ENCODE data around the gene TXNL4B. TPM values are rescaled to one million over a fixed set of nuclear protein-coding genes. Genes with fewer than 3 reads are reported as not detected.

TXNL4B gene
- total RNA-seq, 2 donors from 2014 or later, result 3.7 to 38.6 TPM

GRCh38 chr16:72108353-72109102 lies 15.1 kb upstream of the TXNL4B start:
- no peak for TF ChIP-seq CTCF (IDR thresholded peaks at IDR 0.05)
- H3K4me3 ChIP-seq, result no peak overlapping the region
- DNase-seq (ENCODE audit: low spot score), result no peak
- no peaks in the 10 kb centered on the region for H3K27me3 ChIP-seq (replicated peaks; ENCODE audit: insufficient read depth)
- no peak overlapping the region for H3K27ac ChIP-seq
- H3K4me1 ChIP-seq (ENCODE audit: control insufficient read depth in 1 of 2, low read depth in 2 of 2), result no peaks in the 10 kb centered on the region
- H3K36me3 ChIP-seq, result peaks cover 91% of the 10 kb centered on the region
- ATAC-seq (ENCODE audit: insufficient number of reproducible peaks, low FRiP score, low read depth), result no peak
- no peaks in the 10 kb centered on the region for H3K9me3 ChIP-seq

GRCh38 chr16:72107371-72107770 lies 14.0 kb upstream of the TXNL4B start:
- DNase-seq (ENCODE audit: low spot score) (no peak), ATAC-seq (ENCODE audit: insufficient number of reproducible peaks, low FRiP score, low read depth) (no peak)
- H3K36me3 ChIP-seq, result peaks cover 96% of the 10 kb centered on the region
- no peaks in the 10 kb centered on the region for H3K27me3 ChIP-seq (replicated peaks; ENCODE audit: insufficient read depth)
- no peak overlapping the region for H3K27ac ChIP-seq
- no peak overlapping the region for H3K4me3 ChIP-seq
- H3K4me1 ChIP-seq (ENCODE audit: control insufficient read depth in 1 of 2, low read depth in 2 of 2), result no peaks in the 10 kb centered on the region
- H3K9me3 ChIP-seq, result no peaks in the 10 kb centered on the region
- no peak for TF ChIP-seq CTCF (IDR thresholded peaks at IDR 0.05)

GRCh38 chr16:72105978-72106377 lies 12.6 kb upstream of the TXNL4B start:
- DNase-seq (ENCODE audit: low spot score) (no peak), ATAC-seq (ENCODE audit: insufficient number of reproducible peaks, low FRiP score, low read depth) (no peak)
- H3K27me3 ChIP-seq (replicated peaks; ENCODE audit: insufficient read depth), result no peaks in the 10 kb centered on the region
- no peak for TF ChIP-seq CTCF (IDR thresholded peaks at IDR 0.05)
- H3K27ac ChIP-seq, result no peak overlapping the region
- peaks cover 96% of the 10 kb centered on the region for H3K36me3 ChIP-seq
- no peaks in the 10 kb centered on the region for H3K4me1 ChIP-seq (ENCODE audit: control insufficient read depth in 1 of 2, low read depth in 2 of 2)
- H3K9me3 ChIP-seq, result no peaks in the 10 kb centered on the region
- H3K4me3 ChIP-seq, result no peak overlapping the region

GRCh38 chr16:72104905-72105304 lies 11.5 kb upstream of the TXNL4B start:
- Histone ChIP-seq H3K9me3 (no peaks in the 10 kb centered on the region), H3K4me1 (ENCODE audit: control insufficient read depth in 1 of 2, low read depth in 2 of 2) (no peaks in the 10 kb centered on the region), H3K36me3 (peaks cover 96% of the 10 kb centered on the region), H3K27ac (no peak overlapping the region), H3K4me3 (no peak overlapping the region), H3K27me3 (replicated peaks; ENCODE audit: insufficient read depth) (no peaks in the 10 kb centered on the region)
- no peak for TF ChIP-seq CTCF (IDR thresholded peaks at IDR 0.05)
- ATAC-seq (ENCODE audit: insufficient number of reproducible peaks, low FRiP score, low read depth) (no peak), DNase-seq (ENCODE audit: low spot score) (no peak)

- no peak overlapping the region for H3K4me3 ChIP-seq
- H3K36me3 ChIP-seq, result peaks cover 94% of the 10 kb centered on the region
- ATAC-seq (ENCODE audit: insufficient number of reproducible peaks, low FRiP score, low read depth), result no peak
- no peak for DNase-seq (ENCODE audit: low spot score)
- H3K9me3 ChIP-seq, result no peaks in the 10 kb centered on the region
- no peak overlapping the region for H3K27ac ChIP-seq
- TF ChIP-seq CTCF (IDR thresholded peaks at IDR 0.05), result no peak
- no peaks in the 10 kb centered on the region for H3K4me1 ChIP-seq (ENCODE audit: control insufficient read depth in 1 of 2, low read depth in 2 of 2)
- no peaks in the 10 kb centered on the region for H3K27me3 ChIP-seq (replicated peaks; ENCODE audit: insufficient read depth)
Measured at GRCh38 chr16:72101195-72101594, 7.8 kb upstream of the TXNL4B start.

All from thoracic aorta (tissue), 2 donors.